Endothelial cell of umbilical vein (primary cell): ENCODE measurements around the gene EXD2.

Source experiments
- POLR2A ChIP-seq: IDR thresholded peaks from 2 replicates; pipeline ENCODE4 v1.6.1; 2012; ENCODE audit warnings: low read depth, mild to moderate bottlenecking, control low read depth, low read length
- TF ChIP-seq, protein P1 (sequence below), 2 donors: IDR thresholded peaks; 1 replicate in 1 of 2; 2 replicates in 1 of 2; pipeline ENCODE4 v1.5.1; 2011; ENCODE audit warnings: low read length in 2 of 2, mild to moderate bottlenecking in 2 of 2, moderate library complexity in 2 of 2, control low read depth in 1 of 2, inconsistent platforms in 1 of 2, low read depth in 1 of 2; ENCODE audit not compliant: insufficient read depth in 1 of 2; ENCODE audit errors: extremely low read depth in 1 of 2

DNA sequence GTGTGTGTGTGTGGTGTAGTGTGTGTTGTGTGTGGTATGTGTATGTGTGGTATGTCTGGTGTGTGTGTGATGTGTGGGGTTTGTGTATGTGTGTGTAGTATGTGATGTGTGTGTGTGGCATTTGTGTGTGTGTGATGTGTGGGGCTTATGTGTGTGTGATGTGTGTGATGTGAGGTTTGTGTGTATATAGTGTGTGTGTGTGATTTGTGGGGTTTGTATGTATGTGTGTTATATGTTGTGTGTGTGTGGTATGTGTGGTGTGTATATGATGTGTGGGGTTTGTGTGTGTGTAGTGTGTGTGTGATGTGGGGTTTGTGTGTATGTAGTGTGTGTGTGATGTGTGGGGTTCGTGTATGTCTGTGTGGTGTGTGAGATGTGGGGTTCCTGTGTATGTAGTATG is 78.1 kb downstream of the EXD2 start:
- TF ChIP-seq POLR2A: no peak
- TF ChIP-seq, protein P1, sequence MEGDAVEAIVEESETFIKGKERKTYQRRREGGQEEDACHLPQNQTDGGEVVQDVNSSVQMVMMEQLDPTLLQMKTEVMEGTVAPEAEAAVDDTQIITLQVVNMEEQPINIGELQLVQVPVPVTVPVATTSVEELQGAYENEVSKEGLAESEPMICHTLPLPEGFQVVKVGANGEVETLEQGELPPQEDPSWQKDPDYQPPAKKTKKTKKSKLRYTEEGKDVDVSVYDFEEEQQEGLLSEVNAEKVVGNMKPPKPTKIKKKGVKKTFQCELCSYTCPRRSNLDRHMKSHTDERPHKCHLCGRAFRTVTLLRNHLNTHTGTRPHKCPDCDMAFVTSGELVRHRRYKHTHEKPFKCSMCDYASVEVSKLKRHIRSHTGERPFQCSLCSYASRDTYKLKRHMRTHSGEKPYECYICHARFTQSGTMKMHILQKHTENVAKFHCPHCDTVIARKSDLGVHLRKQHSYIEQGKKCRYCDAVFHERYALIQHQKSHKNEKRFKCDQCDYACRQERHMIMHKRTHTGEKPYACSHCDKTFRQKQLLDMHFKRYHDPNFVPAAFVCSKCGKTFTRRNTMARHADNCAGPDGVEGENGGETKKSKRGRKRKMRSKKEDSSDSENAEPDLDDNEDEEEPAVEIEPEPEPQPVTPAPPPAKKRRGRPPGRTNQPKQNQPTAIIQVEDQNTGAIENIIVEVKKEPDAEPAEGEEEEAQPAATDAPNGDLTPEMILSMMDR (IDR thresholded peaks at IDR 0.05; ENCODE audit: extremely low read depth in 1 of 2, insufficient read depth in 1 of 2, low read depth in 1 of 2, low read length in 2 of 2): no peak
